G401 (cell line): ENCODE results near the gene UVRAG. TPM values are rescaled to one million over a fixed set of nuclear protein-coding genes. Genes with fewer than 3 reads are reported as not detected.

ENCODE experiments used
- DNase-seq: peaks from one replicate; pipeline ENCODE4 v3.0.0-alpha.2; 2015; ENCODE audit warnings: low spot score
- in situ Hi-C: cut with HindIII; loops from 2 replicates; pipeline ENCODE4 v1.10.0; 2016; ENCODE audit warnings: low sequenced_read_pairs, mixed read lengths
- total RNA-seq: library from RNA; depleted of rRNA; stranded (reverse); fragments of >200 nt; shearing (Covaris generic); gene quantifications from 2 replicates; pipeline ENCODE4 v1.2.3, GENCODE V29; 2014

UVRAG gene
- total RNA-seq, 1 experiment from 2014 or later: 12.3 TPM

DNA sequence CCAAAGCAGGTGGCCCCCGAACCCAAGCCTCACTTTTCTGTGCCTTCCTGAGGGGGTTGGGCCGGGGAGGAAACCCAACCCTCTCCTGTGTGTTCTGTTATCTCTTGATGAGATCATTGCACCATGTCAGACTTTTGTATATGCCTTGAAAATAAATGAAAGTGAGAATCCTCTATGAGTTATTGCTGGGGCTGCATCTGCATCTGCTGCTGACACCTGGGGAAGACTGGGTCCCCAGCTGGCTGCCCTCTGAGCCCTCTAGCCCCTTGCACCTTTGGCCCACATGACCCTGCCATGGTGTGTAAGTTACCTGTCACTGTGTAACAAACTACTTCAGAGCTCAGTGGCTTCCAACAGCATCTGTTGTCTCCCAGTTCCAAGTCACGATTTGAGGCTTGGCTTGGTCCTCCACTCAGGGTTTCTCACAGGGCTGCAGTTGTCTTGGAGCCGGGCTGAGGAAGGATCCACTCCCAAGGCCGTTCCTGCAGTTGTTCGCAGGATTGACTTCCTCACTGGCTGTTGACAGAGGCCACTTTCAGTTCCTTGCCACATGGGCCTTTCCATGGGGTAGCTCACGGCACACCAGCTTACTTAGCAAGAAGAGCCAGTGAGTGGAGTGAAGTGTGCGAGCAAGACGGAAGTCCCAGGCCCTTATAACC lies 13.5 kb upstream of the UVRAG start:
- in situ Hi-C loops: no loop called here
- DNase-seq: no peak

DNA sequence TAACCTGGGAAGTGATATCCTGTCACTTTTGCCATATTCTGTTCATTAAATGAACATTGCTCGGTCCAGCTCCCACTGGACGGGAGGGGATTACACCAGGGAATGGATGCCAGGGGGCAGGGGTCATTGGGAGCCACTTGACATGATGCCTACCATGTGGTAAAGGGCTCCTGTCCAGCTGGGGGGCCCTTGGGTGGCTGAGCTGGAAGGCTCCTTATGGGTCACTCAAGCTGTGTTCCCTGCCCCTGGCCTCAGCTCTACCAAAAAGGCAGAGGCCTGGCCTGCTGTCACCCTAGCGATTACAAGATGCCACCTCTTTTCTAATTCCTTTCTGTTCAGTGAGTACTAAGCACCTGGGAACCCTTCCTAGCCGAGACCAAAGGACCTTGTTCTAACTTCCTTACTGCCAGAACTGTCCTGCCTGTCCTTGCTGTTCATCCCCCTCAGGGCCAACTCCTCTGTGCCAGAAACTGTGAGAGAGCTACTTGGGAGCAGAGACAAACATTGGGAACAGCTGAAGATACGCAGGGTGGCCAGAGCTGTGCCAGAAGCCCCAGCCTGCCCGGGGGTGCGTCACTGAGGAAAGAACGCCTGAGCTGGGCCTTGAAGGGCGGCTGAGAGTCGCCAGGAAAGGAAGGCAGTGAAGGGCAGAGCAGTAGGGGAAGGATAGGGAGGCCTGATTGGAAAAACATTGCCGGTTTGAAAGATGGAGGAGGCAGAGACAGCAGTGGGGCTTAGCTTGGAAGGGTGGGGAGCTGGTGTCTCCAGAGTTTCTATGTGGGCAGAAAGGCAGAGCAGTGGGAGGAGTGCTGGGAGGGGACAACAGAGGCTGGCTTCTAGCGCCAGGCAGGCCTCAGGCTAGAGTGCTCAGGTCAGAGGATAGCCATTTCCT lies 12.7 kb upstream of the UVRAG start:
- in situ Hi-C loops: no loop called here

DNA sequence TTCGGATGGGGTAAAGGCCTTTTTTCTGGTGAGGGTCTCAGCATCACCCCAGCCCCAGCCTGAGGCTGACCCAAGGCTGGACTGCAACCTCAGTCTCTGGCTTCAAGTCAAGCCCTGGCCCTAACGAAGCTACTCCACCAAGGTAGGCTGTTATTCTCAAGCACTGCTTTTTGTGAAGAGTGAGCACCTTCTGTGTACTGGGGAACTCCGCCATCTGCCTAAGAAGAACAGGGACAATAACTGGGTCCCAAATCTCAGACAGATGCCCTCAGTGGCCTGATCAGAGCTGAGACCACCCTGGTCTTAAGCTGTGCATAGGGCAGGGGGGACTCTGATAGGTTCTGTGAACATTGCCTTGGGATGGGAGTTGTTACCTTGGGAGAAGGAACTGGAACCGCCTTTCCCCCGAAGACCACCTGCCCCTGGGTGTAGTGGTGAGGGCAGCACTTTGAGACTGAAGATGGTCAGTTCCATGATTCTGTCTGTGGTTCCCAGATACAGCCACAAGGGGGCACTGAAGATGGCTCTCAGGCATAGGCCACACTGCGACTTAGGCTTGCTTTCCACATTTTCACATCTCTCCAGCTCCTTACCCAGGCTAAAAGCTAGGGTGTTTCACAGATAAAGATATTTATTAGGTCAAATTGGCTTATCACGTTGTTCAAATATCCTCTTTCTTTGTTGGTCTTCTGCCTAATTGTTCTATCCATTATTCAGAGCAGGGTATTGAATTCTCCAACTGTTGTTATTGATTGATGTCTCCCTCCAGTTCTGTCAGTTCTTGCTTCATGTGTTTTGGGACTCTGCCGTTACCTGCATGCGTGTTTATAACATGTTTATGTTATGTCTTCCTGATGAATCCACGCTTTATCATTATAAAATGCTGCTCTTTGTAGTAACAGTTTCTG lies 11.8 kb upstream of the UVRAG start:
- in situ Hi-C loops: no loop called here
- DNase-seq: peak; percentile 79

More for the DNA sequence above, 12.7 kb upstream of the UVRAG start:
- DNase-seq: peak; percentile 29

DNA sequence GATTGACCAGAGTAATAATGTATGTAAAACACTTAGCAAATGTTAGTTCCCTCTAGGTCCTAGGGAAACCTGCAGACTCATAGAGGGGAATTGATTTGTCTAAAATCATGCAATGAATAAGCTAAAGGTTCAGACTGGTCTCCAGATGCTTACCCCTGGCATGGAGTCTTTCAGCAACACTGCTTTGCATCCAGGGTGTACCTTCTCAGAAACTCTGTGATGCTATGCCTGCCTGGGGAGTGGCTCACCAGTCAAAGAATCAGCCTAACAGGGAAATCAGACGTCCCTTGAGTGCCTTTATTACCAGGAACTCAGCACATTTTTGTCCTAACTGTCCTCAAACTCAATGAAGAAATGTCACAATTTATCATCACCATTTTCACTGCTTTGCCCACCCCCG lies 5.9 kb upstream of the UVRAG start:
- in situ Hi-C loops: no loop called here
- DNase-seq: no peak

DNA sequence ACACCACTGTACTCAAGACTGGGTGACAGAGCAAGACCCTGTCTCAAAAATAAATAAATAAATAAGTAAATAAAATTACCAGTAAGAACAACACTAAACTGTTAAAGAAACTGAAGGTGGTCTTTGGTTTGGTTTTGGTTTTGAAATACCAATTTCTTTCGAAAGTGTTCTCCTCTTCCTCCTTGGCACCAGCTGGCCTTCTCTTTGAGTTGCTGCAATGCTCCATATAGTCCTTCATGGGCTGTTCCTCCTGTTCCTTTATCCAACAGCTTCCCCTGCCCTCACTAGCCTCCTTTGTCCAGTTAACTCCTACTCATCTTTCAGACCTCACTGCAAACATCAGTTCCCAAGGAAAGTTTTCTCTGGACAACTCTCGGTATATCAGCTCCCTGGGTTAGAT lies 5.0 kb upstream of the UVRAG start:
- DNase-seq: no peak
- in situ Hi-C loops: no loop called here

DNA sequence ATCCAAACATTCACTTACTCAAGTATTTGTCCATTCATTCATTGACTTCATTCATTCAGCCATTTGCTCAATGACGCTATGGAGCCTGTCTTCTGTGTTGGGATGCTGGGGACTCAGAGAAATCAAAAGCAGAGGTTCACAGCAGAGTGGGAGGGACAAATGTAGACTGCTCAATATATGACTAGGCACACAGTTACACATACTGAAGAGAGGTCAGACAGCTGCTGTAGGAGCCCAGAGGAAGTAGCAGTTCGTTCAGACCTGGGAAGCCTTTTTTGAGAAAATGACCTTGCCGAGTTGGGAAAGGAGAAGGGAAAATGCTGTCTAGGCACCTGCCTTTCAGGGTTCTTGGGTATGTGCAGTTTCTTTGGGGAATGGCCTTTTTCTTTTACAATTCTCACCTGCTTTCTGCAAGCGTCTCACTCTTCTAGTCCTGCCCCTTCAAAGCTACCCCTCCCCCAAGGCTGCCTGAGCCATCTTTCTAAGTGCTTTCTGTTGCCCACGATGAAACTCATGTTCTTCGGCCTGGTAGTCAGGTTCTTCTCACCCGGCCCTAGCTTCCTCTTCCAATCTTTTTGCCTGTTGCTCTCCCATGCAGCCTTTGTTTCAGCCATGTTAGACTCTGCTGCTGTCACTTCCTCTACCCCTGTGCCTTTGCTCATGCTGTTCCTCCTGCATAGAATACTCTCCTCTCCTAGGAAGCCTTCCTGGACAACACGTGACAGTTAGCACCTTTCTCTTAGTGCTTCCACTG lies 4.2 kb upstream of the UVRAG start:
- in situ Hi-C loops: no loop called here
- DNase-seq: no peak

DNA sequence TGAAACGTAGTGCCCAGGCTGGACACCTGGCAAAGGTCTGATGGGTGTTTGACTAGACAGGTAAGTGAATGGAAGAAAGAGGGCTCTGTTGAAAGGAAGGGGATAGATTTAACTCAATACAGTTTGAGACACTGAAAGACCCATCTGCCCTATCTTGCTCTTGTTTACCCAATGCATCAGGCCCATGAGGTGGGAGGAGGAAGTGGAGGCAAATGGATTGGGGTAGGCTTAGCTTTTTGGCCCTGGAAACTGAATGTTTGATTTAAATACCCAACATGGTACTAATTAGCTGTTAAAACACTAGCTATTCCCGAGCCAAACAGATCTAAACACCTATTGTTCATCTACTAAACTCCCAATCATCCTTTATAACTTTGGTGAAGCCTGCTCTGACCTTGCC lies 3.5 kb upstream of the UVRAG start:
- in situ Hi-C loops: no loop called here
- no peak for DNase-seq

DNA sequence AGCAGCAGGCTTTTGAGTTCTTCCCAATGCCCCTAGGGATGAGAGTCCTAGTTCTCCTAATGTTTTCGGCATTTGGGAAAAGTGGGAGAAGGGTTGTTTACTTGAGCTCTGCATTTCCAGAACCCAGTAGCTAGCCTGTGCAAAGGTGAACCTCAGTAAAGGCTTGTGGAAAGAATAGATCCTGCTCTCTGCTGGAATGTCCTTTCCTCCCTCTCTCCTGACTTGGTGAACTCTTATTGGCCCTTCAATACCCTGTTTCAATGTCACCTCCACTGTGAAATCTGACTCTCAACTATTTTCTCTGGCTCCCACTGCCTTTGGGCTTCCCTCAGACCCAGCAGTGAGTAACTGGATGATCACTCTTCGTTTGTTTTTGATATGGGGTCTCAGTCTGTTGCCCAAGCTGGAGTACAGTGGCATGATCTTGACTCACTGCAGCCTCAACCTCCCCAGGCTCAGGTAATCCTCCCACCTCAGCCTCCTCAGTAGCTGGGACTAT lies 2.4 kb upstream of the UVRAG start:
- DNase-seq: no peak
- in situ Hi-C loops: no loop called here

DNA sequence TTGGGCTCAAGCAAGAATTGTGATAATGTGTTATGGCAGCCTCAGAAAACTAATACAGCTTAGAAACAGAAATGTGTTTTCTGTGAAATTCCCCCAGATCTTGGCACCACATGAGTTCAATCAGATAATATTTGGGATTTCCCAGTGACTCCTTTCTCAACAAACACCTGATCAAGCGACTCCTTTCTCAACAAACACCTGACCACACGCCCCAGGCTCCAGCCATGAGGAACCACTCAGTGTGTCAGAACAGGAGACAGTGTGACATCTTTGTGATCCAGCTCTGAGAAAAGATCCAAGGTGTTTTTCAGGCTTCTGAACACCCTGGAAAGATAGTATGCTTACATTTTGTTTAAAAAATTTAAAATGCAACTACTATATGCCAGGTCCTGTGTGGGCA lies 1.9 kb upstream of the UVRAG start:
- in situ Hi-C loops: no loop called here
- no peak for DNase-seq

DNA sequence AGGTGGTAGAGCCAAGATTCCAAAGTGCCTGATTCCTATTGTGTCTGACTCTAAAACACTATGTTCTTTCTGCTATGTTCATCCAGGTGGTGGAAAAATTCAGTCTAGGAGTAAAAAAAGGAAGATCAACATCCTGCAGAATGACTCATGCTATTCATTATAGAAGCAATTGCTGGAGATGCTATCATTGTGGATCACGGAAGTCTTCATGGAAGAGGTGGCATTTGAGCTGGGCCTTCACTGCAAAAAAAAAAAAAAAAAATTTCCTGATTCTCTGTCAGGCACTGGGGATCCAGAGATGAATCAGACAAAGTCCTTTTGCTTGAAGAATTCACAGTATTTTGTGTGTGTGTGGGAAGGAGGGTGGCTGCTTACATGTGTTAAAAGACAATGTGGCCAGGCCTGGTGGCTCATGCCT lies 1.4 kb upstream of the UVRAG start:
- DNase-seq: no peak
- in situ Hi-C loops: no loop called here

DNA sequence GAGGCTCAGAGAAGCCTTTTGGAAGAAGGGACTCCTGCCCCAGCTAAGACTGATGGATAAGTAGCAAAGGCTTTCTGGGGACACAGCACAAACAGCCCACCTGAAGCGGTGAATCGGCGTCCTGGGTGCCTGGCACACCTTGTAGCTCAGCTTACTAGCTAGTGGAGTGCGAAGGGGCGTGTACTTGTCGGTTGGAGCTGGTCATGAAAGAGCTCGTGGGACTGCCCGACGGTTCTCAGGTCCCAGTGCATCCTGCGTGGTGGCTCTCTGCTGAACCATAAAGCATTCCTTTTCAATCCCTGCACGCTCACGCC lies 690 bp upstream of the UVRAG start:
- in situ Hi-C loops: no loop called here
- no peak for DNase-seq

DNA sequence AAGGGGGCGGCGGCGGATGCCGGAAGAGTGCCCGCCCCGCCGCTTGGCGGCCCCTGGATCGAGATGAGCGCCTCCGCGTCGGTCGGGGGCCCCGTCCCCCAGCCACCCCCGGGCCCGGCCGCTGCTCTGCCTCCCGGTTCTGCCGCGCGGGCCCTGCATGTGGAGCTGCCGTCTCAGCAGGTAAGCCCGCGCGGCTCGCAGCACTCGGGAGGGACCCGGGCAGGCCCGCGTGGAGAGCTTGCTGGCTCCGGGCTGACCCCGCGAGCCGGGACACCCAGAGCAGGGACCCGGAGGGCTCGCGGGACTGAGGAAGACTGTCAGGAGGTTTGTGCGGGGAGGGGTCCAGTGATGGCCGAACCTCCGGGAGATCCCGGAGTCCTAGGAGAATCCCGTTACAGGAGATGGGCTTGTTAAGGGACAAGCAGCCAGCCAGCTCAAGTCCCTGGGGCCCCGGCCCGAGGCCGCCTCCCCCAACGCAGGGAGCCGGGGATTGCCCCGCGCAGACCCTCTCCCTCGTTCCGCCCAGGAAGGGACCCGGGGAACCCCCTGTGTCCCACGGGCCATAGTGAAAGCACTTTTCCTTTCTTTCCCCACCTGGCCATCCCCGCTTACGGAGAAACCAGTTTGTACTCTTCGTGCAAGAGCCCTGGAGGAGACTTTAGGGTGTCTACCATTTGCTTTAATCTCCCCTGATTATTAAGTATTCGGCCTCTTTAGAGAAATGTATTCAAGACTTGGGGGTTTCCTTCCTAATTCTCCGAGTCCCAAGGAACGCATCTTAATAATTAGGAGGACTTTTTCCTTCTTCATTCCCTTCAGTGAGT lies 547 bp downstream of the UVRAG start:
- in situ Hi-C loops: no loop called here
- DNase-seq: no peak

DNA sequence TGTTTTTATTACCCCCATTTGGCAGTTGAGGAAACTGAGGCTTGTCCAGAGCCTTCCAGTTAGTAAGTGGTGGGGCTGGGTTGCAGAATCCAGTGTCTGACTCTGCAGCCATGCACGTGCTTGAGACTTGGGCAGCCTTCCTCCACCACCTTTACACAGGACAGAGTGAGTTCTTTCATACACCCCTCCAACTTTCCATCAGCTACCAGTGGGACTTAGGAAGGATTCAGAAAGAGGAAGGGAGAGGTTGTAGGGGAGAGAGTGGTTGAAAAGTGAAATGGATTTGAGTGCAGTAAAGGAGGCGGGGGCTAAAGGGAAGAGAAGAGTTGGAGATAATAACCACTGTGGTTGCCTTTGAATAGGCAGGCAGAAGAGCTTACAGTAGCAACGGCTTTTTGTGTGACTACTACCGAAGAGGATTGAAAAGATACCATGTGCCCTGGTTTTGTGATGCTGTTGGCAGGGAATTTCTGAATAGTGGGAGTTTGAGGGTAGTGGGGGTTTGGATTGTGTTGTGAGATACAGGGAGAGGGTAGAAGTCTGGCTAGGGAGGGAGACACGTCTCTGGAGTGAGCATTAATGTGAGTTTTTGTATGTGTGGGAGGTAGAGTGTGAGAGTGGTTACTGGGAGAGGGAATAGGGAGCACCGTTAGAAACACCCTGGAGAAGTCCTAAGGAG lies 1.7 kb downstream of the UVRAG start:
- DNase-seq: no peak
- in situ Hi-C loops: no loop called here

DNA sequence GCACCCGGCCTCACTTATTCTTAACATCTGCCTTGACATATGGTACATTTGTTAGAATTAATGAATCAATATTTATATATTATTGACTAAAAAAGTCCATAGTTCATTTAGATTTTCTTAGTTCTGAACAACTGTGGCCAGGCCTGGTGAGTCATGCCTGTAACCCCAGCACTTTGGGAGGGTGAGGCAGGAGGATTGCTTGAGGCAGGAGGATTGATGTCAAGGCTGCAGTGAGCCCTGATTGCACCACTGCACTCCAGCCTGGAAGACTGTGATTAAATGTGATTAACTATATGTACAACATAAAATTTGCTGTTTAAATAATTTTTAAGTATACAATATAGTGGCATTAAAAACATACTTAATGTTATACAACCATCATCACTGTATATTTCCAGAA lies 5.6 kb downstream of the UVRAG start:
- in situ Hi-C loops: no loop called here
- DNase-seq: no peak

DNA sequence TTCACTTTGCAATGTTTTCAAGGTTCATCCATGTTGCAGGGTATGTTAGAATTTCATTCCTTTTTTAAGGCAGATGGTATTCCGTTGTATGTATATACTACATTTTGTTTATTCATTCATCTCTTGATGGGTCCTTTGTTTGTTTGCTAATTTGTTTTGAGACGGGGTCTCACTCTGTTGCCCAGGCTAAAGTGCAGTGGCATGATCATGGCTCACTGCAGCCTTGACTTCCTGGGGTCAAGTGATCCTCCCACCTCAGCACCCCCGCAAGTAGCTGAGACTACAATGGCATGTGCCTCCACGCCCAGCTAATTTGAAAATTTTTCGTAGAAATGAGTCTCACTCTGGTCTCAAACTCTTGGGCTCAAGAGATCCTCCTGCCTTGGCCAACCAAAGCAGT lies 6.2 kb downstream of the UVRAG start:
- in situ Hi-C loops: no loop called here
- no peak for DNase-seq

DNA sequence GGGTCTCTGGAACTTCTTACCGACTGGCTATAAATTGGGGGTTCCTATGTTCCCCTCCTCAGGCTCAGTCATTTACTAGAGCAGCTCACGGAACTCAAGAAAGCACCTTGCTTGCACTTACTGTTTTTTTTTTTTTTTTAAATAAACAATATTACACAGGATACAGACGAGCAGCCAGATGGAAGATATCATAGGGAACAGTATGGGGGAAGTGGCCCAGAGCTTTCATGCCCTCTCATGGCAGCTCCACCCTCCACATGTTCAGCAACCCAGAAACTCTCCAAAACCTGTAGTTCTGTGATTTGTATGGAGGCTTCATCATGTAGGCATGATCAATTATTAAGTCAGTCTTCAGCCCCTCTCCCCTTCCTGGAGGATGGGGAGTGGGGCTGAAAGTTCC lies 7.5 kb downstream of the UVRAG start:
- no peak for DNase-seq
- in situ Hi-C loops: no loop called here

DNA sequence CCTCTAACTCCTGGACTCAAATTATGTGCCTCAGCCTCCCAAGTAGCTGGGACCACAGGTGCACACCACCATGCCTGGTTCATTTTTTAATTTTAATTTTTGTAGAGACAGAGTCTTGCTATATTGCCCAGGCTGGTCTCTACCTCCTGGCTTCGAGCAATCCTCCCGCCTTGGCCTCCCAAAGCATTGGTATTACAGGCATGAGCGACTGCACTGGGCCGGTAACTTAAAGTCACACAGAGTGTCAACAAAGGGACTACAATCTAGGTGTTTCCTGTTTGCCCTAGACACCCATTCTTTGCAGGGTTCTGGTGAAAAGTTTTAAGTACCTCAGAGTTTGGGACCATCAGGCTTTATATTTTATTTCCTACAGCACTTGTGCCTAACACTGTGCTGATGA lies 8.4 kb downstream of the UVRAG start:
- DNase-seq: no peak
- in situ Hi-C loops: no loop called here

DNA sequence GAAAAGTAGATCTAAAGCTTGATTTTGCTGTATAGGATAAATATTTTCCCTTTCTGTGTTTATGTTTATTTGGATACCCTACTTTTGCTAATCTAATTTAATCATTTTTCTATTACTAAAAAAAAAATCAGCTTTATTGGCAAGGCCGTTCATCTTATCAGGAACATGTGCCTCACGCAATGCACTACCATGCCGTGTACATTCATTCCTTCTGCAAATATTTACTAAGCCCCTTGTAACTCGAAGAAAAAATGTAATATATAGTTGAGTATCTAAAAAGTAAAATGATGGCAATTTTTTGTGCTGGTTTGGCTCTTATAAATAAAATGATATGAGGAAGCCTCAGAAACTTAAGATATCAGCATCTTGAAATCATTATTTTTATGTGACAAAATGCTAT lies 8.9 kb downstream of the UVRAG start:
- no peak for DNase-seq
- in situ Hi-C loops: no loop called here
